ENCODE measurements around the gene GMDS.

The GMDS gene

GRCh38 chr6:1621070-1621701 is 624.2 kb downstream of the GMDS start:
- Histone ChIP-seq H3K9me3 (ENCODE audit: insufficient read depth, low read depth, low read length) (peaks cover 15% of the 10 kb centered on the region; the same call in 1 of the 2 replicates), H3K9ac (ENCODE audit: low read depth, low read length) (no peak overlapping the region), H3K27me3 (ENCODE audit: insufficient read depth, low read length) (peaks cover 100% of the 10 kb centered on the region), H3K36me3 (ENCODE audit: insufficient read depth, low read depth, low read length) (no peaks in the 10 kb centered on the region), H3K4me1 (ENCODE audit: insufficient read depth, low read length) (no peaks in the 10 kb centered on the region), H3K4me3 (ENCODE audit: low read length) (no peak overlapping the region), H3K27ac (ENCODE audit: low read length) (no peak overlapping the region)

- Histone ChIP-seq H3K27me3 (ENCODE audit: insufficient read depth, low read length) (peaks cover 100% of the 10 kb centered on the region), H3K27ac (ENCODE audit: low read length) (no peak overlapping the region), H3K4me3 (ENCODE audit: low read length) (0 out of 2 replicates have a peak overlapping the region, but pooled peaks have one; percentile 50), H3K36me3 (ENCODE audit: insufficient read depth, low read depth, low read length) (no peaks in the 10 kb centered on the region), H3K9ac (ENCODE audit: low read depth, low read length) (no peak overlapping the region), H3K4me1 (ENCODE audit: insufficient read depth, low read length) (no peaks in the 10 kb centered on the region), H3K9me3 (ENCODE audit: insufficient read depth, low read depth, low read length) (peaks cover 15% of the 10 kb centered on the region; the same call in 1 of the 2 replicates)
Observed at GRCh38 chr6:1620504-1621069, 624.8 kb downstream of the GMDS start.

- no peak overlapping the region for H3K9ac ChIP-seq (ENCODE audit: low read depth, low read length)
- peaks cover 12% of the 10 kb centered on the region; the same call in 1 of the 2 replicates for H3K9me3 ChIP-seq (ENCODE audit: insufficient read depth, low read depth, low read length)
- no peaks in the 10 kb centered on the region for H3K36me3 ChIP-seq (ENCODE audit: insufficient read depth, low read depth, low read length)
- no peak overlapping the region for H3K27ac ChIP-seq (ENCODE audit: low read length)
- H3K4me3 ChIP-seq (ENCODE audit: low read length) = peak overlapping the region; percentile 50; the same call in 1 of the 2 replicates
- H3K27me3 ChIP-seq (ENCODE audit: insufficient read depth, low read length) = peaks cover 100% of the 10 kb centered on the region
- no peaks in the 10 kb centered on the region for H3K4me1 ChIP-seq (ENCODE audit: insufficient read depth, low read length)
Observed at GRCh38 chr6:1619673-1620503, 625.5 kb downstream of the GMDS start.

GRCh38 chr6:1619098-1619672 is 626.2 kb downstream of the GMDS start:
- H3K27me3 ChIP-seq (ENCODE audit: insufficient read depth, low read length) = peaks cover 100% of the 10 kb centered on the region

GRCh38 chr6:1618311-1619097 is 626.9 kb downstream of the GMDS start:
- no peaks in the 10 kb centered on the region for H3K36me3 ChIP-seq (ENCODE audit: insufficient read depth, low read depth, low read length)
- H3K9ac ChIP-seq (ENCODE audit: low read depth, low read length) = no peak overlapping the region
- no peak overlapping the region for H3K27ac ChIP-seq (ENCODE audit: low read length)
- H3K27me3 ChIP-seq (ENCODE audit: insufficient read depth, low read length) = peaks cover 100% of the 10 kb centered on the region
- H3K9me3 ChIP-seq (ENCODE audit: insufficient read depth, low read depth, low read length) = peaks cover 11% of the 10 kb centered on the region; the same call in 1 of the 2 replicates
- no peaks in the 10 kb centered on the region for H3K4me1 ChIP-seq (ENCODE audit: insufficient read depth, low read length)
- H3K4me3 ChIP-seq (ENCODE audit: low read length) = no peak overlapping the region

More at GRCh38 chr6:1619098-1619672, 626.2 kb downstream of the GMDS start:
- Histone ChIP-seq H3K27ac (ENCODE audit: low read length) (no peak overlapping the region), H3K4me1 (ENCODE audit: insufficient read depth, low read length) (no peaks in the 10 kb centered on the region), H3K9ac (ENCODE audit: low read depth, low read length) (no peak overlapping the region), H3K9me3 (ENCODE audit: insufficient read depth, low read depth, low read length) (peaks cover 11% of the 10 kb centered on the region; the same call in 1 of the 2 replicates), H3K4me3 (ENCODE audit: low read length) (no peak overlapping the region; the same call in 1 of the 2 replicates), H3K36me3 (ENCODE audit: insufficient read depth, low read depth, low read length) (no peaks in the 10 kb centered on the region)

- Histone ChIP-seq H3K36me3 (ENCODE audit: insufficient read depth, low read depth, low read length) (no peaks in the 10 kb centered on the region), H3K9me3 (ENCODE audit: insufficient read depth, low read depth, low read length) (peaks cover 11% of the 10 kb centered on the region; the same call in 1 of the 2 replicates), H3K4me3 (ENCODE audit: low read length) (no peak overlapping the region), H3K27ac (ENCODE audit: low read length) (no peak overlapping the region), H3K27me3 (ENCODE audit: insufficient read depth, low read length) (peaks cover 100% of the 10 kb centered on the region), H3K9ac (ENCODE audit: low read depth, low read length) (no peak overlapping the region), H3K4me1 (ENCODE audit: insufficient read depth, low read length) (no peaks in the 10 kb centered on the region)
Observed at GRCh38 chr6:1617466-1618310, 627.7 kb downstream of the GMDS start.

- peaks cover 100% of the 10 kb centered on the region for H3K27me3 ChIP-seq (ENCODE audit: insufficient read depth, low read length)
Observed at GRCh38 chr6:1616701-1617463, 628.5 kb downstream of the GMDS start.

GRCh38 chr6:1615853-1616420 is 629.5 kb downstream of the GMDS start:
- Histone ChIP-seq H3K27ac (ENCODE audit: low read length) (no peak overlapping the region), H3K9me3 (ENCODE audit: insufficient read depth, low read depth, low read length) (peaks cover 8% of the 10 kb centered on the region; the same call in 1 of the 2 replicates), H3K36me3 (ENCODE audit: insufficient read depth, low read depth, low read length) (no peaks in the 10 kb centered on the region), H3K4me1 (ENCODE audit: insufficient read depth, low read length) (no peaks in the 10 kb centered on the region), H3K9ac (ENCODE audit: low read depth, low read length) (no peak overlapping the region), H3K27me3 (ENCODE audit: insufficient read depth, low read length) (peaks cover 100% of the 10 kb centered on the region), H3K4me3 (ENCODE audit: low read length) (no peak overlapping the region)

More at GRCh38 chr6:1616701-1617463, 628.5 kb downstream of the GMDS start:
- no peak overlapping the region for H3K27ac ChIP-seq (ENCODE audit: low read length)
- H3K9ac ChIP-seq (ENCODE audit: low read depth, low read length) = no peak overlapping the region
- H3K4me3 ChIP-seq (ENCODE audit: low read length) = no peak overlapping the region
- H3K9me3 ChIP-seq (ENCODE audit: insufficient read depth, low read depth, low read length) = peaks cover 9% of the 10 kb centered on the region; the same call in 1 of the 2 replicates
- H3K36me3 ChIP-seq (ENCODE audit: insufficient read depth, low read depth, low read length) = no peaks in the 10 kb centered on the region
- no peaks in the 10 kb centered on the region for H3K4me1 ChIP-seq (ENCODE audit: insufficient read depth, low read length)

GRCh38 chr6:1615151-1615852 is 630.1 kb downstream of the GMDS start:
- H3K9ac ChIP-seq (ENCODE audit: low read depth, low read length) = no peak overlapping the region

More at GRCh38 chr6:1615151-1615852, 630.1 kb downstream of the GMDS start:
- no peak overlapping the region for H3K27ac ChIP-seq (ENCODE audit: low read length)
- peaks cover 100% of the 10 kb centered on the region for H3K27me3 ChIP-seq (ENCODE audit: insufficient read depth, low read length)
- no peaks in the 10 kb centered on the region for H3K4me1 ChIP-seq (ENCODE audit: insufficient read depth, low read length)
- peak overlapping the region; percentile 52 for H3K4me3 ChIP-seq (ENCODE audit: low read length)
- H3K9me3 ChIP-seq (ENCODE audit: insufficient read depth, low read depth, low read length) = peaks cover 8% of the 10 kb centered on the region; the same call in 1 of the 2 replicates
- H3K36me3 ChIP-seq (ENCODE audit: insufficient read depth, low read depth, low read length) = no peaks in the 10 kb centered on the region

Measured in iPS-20b (cell line).